Measurements from ENCODE around the gene NHSL2. TPM values are rescaled to one million over a fixed set of nuclear protein-coding genes. Genes with fewer than 3 reads are reported as not detected.

Gene NHSL2
- total RNA-seq, 4 donors from 2014 or later, result 16.2 to 26.5 (median 23.0) TPM

- H3K9me3 ChIP-seq, result no peaks in the 10 kb centered on the region
- no peak overlapping the region for H3K27ac ChIP-seq
- TF ChIP-seq EP300 (IDR thresholded peaks at IDR 0.05) (no peak), POLR2A (IDR thresholded peaks at IDR 0.05) (no peak), CTCF (IDR thresholded peaks at IDR 0.05) (no peak)
- H3K36me3 ChIP-seq, result no peaks in the 10 kb centered on the region
- peaks cover 0 to 25% (median 2%) of the 10 kb centered on the region in 4 donors for H3K4me1 ChIP-seq
- no peak overlapping the region for H3K4me3 ChIP-seq
- H3K27me3 ChIP-seq, result peaks cover 0 to 9% of the 10 kb centered on the region in 2 donors
- WGBS, 2 donors, result 78 to 94% methylated on average over 2 to 6 of the region's 6 CpGs
- DNase-seq (ENCODE audit: low spot score in 2 of 2), result no peak
Measured at GRCh38 chrX:72025236-72025770, 114.7 kb downstream of the NHSL2 start.

GRCh38 chrX:72026341-72027023 lies 115.8 kb downstream of the NHSL2 start:
- Histone ChIP-seq H3K27ac (no peak overlapping the region), H3K27me3 (peaks cover 0 to 9% of the 10 kb centered on the region in 2 donors), H3K4me1 (peaks cover 0 to 24% (median 4%) of the 10 kb centered on the region in 4 donors), H3K9me3 (no peaks in the 10 kb centered on the region), H3K4me3 (no peak overlapping the region), H3K36me3 (no peaks in the 10 kb centered on the region)
- DNase-seq (ENCODE audit: low spot score in 2 of 2), result no peak
- TF ChIP-seq EP300 (IDR thresholded peaks at IDR 0.05) (no peak), CTCF (IDR thresholded peaks at IDR 0.05) (no peak), POLR2A (IDR thresholded peaks at IDR 0.05) (no peak)
- WGBS, 2 donors, result 50 to 70% methylated on average over 3 of the region's 3 CpGs

GRCh38 chrX:72027024-72027913 lies 116.6 kb downstream of the NHSL2 start:
- TF ChIP-seq EP300 (IDR thresholded peaks at IDR 0.05), result no peak
- no peak for TF ChIP-seq CTCF (IDR thresholded peaks at IDR 0.05)
- TF ChIP-seq POLR2A (IDR thresholded peaks at IDR 0.05), result no peak
- Histone ChIP-seq H3K36me3 (no peaks in the 10 kb centered on the region), H3K4me3 (no peak overlapping the region), H3K4me1 (peaks cover 0 to 24% (median 4%) of the 10 kb centered on the region in 4 donors), H3K9me3 (no peaks in the 10 kb centered on the region), H3K27ac (no peak overlapping the region), H3K27me3 (peaks cover 0 to 9% of the 10 kb centered on the region in 2 donors)
- 68 to 75% methylated on average over 10 to 14 of the region's 14 CpGs for WGBS, 2 donors
- no peak for DNase-seq (ENCODE audit: low spot score in 2 of 2)

- peaks cover 0 to 9% of the 10 kb centered on the region in 2 donors for H3K27me3 ChIP-seq
- no peaks in the 10 kb centered on the region for H3K36me3 ChIP-seq
- WGBS, 2 donors, result 73% methylated on average over 2 of the region's 2 CpGs; no CpG with 5 or more reads in 1 of the 2 donors
- H3K4me1 ChIP-seq, result peaks cover 0 to 24% (median 4%) of the 10 kb centered on the region in 4 donors
- H3K4me3 ChIP-seq, result no peak overlapping the region
- H3K27ac ChIP-seq, result no peak overlapping the region
- no peak for DNase-seq (ENCODE audit: low spot score in 2 of 2)
- TF ChIP-seq POLR2A (IDR thresholded peaks at IDR 0.05) (no peak), CTCF (IDR thresholded peaks at IDR 0.05) (no peak), EP300 (IDR thresholded peaks at IDR 0.05) (no peak)
- no peaks in the 10 kb centered on the region for H3K9me3 ChIP-seq
Measured at GRCh38 chrX:72027914-72028307, 117.3 kb downstream of the NHSL2 start.
